C4-2B (cell line): ENCODE data around the gene NACC2.

Experiments used
- H3K27ac ChIP-seq: fragments of 450-650 bp; 2 replicates; pipeline ENCODE4 v1.5.1; 2017
- ZFX ChIP-seq: fragments of 450-650 bp; IDR thresholded peaks from 2 replicates; pipeline ENCODE4 v1.6.1; 2017
- TF ChIP-seq, protein P1 (sequence below): fragments of 450-650 bp; conservative IDR thresholded peaks from 2 replicates; pipeline ENCODE4 v1.5.1; 2017; ENCODE audit warnings: mild to moderate bottlenecking

NACC2 gene

GRCh38 chr9:136140966-136141365 lies 45.9 kb upstream of the NACC2 start:
- TF ChIP-seq ZFX: no peak
- TF ChIP-seq, protein P1, sequence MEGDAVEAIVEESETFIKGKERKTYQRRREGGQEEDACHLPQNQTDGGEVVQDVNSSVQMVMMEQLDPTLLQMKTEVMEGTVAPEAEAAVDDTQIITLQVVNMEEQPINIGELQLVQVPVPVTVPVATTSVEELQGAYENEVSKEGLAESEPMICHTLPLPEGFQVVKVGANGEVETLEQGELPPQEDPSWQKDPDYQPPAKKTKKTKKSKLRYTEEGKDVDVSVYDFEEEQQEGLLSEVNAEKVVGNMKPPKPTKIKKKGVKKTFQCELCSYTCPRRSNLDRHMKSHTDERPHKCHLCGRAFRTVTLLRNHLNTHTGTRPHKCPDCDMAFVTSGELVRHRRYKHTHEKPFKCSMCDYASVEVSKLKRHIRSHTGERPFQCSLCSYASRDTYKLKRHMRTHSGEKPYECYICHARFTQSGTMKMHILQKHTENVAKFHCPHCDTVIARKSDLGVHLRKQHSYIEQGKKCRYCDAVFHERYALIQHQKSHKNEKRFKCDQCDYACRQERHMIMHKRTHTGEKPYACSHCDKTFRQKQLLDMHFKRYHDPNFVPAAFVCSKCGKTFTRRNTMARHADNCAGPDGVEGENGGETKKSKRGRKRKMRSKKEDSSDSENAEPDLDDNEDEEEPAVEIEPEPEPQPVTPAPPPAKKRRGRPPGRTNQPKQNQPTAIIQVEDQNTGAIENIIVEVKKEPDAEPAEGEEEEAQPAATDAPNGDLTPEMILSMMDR: no peak
- H3K27ac ChIP-seq: no peak overlapping the region

GRCh38 chr9:136140046-136140445 lies 45.0 kb upstream of the NACC2 start:
- no peak overlapping the region for H3K27ac ChIP-seq
- TF ChIP-seq, protein P1: no peak
- no peak for TF ChIP-seq ZFX

DNA sequence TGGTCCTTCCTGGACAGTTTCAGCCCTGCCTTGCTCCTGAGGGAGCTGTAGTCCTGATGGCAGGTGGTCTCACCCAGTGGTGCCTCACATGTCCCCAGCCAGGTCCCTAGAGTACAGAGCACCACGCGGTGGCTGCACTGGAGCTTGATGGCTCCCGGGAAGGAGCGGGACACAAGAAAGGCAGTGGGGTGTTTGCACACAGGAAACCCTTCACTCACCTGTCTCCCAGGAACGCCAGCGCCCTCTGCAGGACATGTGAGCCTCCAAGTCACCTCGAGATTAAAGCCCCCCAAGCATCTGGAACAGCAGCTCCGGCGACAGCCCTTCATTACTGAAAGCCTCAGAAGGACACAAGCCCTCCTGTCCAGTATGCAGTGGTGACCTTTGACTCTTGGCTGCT lies 43.5 kb upstream of the NACC2 start:
- TF ChIP-seq ZFX: no peak
- TF ChIP-seq, protein P1: peak; percentile 55
- H3K27ac ChIP-seq: no peak overlapping the region

- TF ChIP-seq, protein P1: no peak
- no peak overlapping the region for H3K27ac ChIP-seq
Measured at GRCh38 chr9:136137321-136138265, 42.5 kb upstream of the NACC2 start.

DNA sequence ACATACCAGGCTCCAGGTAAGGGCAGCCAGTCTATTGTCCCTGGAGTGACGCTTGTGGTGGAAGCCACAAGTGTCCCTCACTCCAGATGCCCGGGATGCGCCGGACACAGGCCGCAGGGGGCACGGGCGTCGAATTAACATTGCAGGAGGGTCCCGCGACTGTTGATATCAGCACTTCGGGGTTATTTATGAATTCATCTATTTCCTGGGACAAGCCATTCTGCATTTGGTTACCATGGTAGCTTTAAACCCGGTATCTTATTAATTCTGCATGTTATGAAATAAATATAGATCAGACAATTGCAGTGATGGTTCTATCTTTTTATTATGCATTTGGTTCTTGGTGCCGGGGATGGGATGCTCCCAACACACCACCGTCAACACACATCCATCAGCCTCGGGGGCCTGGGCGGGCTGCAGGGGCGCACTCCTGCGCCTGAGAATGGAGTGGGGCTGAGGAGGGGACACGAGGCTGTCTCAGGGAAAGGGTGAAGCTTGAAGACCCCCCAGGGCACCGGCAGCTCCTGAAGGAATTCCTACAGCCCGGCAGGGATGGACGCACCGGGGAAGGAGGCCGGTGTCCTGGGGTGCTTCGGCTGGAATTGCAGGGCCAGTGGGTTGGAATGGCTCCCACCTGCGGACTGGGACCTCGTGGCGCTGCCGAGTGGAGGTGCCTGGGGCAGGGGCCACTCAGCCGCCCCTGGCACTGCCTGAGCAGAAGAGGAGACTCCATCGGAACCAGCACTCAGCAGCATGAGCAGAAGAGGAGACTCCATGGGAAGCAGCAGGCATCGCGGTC lies 41.2 kb upstream of the NACC2 start:
- TF ChIP-seq, protein P1: no peak
- TF ChIP-seq ZFX: no peak
- H3K27ac ChIP-seq: no peak overlapping the region

DNA sequence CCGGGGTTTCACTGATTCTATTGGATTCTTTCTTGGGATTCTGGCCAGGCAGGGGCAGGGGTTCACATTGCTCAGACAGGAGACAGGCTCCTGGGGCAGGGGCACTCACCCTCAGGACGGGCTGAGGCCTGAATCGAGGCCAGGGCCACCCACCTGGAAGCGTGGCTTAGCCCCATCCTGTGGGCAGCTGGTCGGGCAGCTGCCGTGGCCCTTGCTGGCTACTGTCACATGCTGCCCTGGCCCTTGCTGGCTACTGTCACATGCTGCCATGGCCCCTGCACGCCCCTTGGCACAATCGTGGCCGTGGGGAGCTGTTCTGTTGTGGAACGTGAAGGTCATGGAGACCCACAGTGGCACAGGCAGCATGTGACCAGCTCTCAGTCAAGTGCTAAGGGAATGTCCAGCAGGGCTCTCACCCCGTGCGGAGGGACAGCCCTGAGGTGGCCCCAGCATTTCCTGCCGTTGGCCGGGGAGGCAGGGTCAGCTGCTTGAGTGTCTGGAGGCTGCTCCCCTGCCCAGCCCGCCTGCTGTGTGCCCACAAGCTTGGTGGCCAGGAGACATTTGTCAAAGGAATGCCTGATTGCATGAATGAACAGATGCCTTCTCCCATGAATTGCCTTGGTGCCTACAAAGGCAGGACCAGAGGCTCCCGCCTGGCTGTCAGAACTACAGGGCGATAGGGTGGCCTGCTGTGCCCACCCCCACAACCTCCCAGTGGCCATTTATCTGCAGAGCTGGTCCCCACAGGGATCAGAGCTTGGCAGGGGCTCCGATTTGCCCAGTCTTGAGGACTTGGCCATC lies 40.4 kb upstream of the NACC2 start:
- H3K27ac ChIP-seq: no peak overlapping the region
- TF ChIP-seq, protein P1: no peak
- TF ChIP-seq ZFX: no peak
